ENCODE data around the gene NUP210L.

DNA sequence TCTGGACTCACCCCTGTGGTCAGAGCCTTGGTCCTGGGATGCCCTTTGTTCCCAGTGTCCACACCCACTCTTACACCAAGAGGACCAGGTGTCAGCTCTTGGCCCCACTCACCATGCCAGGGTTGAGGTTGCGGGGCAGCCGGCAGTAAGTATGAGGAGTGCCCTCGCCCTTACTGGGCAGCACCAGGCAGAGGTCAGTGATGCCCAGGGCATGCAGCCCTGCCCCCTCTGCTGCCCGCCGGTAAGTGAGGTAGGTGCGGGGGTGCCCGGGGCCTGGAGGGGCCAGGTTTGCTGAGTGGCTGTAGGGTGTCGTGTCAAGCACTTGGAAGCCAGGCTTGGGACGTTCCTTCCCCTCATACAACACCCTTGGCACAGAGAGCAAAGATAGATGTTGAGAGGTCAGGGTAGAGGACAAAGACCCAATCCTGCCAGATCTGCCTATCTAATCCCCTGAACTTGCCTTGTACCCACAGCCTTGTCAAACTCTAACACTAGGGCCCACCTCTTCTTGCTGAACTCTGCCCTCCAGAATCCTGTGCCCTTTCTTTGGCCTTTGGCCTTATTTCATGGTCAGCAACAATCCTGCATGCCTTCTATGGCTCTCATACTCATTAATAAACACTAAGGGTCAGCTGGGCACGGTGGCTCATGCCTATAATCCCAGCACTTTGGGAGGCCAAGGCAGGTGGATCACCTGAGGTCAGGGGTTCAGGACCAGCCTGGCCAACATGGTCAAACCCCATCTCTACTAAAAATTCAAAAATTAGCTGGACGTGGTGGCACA is 211.9 kb downstream of the NUP210L start:
- TF ChIP-seq, protein P1, sequence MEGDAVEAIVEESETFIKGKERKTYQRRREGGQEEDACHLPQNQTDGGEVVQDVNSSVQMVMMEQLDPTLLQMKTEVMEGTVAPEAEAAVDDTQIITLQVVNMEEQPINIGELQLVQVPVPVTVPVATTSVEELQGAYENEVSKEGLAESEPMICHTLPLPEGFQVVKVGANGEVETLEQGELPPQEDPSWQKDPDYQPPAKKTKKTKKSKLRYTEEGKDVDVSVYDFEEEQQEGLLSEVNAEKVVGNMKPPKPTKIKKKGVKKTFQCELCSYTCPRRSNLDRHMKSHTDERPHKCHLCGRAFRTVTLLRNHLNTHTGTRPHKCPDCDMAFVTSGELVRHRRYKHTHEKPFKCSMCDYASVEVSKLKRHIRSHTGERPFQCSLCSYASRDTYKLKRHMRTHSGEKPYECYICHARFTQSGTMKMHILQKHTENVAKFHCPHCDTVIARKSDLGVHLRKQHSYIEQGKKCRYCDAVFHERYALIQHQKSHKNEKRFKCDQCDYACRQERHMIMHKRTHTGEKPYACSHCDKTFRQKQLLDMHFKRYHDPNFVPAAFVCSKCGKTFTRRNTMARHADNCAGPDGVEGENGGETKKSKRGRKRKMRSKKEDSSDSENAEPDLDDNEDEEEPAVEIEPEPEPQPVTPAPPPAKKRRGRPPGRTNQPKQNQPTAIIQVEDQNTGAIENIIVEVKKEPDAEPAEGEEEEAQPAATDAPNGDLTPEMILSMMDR (conservative IDR thresholded peaks at IDR 0.05) = no peak
- no peak for TF ChIP-seq EZH2 (IDR thresholded peaks at IDR 0.05; ENCODE audit: low read depth)
